Measurements from ENCODE around the gene SCRG1.

Gene SCRG1

DNA sequence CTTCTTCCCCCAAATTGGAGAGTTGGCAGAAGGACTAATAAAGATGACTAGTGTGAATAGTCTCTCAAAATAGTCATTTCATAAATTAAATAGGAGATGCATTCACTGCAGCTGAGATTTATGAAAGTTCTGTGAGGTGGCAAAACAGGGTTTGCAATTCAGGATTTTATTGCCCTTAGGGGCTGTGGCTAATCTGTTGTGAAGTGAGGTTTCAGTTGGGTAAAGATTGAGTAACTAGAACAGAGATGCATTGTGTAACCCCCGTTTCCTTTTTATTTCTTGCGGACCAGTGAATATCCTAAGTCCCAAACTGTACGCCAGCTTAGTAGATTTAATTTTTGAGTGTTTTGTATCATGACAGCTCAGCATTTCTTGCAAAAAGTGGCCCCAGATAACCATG, 16.2 kb upstream of the SCRG1 start:
- Histone ChIP-seq H3K27ac (ENCODE audit: extremely low read depth, low read depth, low read length) (no peak overlapping the region), H3K4me3 (ENCODE audit: low read depth, low read length) (no peak overlapping the region), H3K4me1 (ENCODE audit: control insufficient read depth, insufficient read depth, low read length) (no peaks in the 10 kb centered on the region), H3K36me3 (ENCODE audit: control insufficient read depth in 2 of 2, insufficient read depth in 1 of 2, low read length in 2 of 2) (no peaks in the 10 kb centered on the region), H3K9me3 (ENCODE audit: control insufficient read depth, insufficient read depth, low read depth, low read length) (no peaks in the 10 kb centered on the region)
- POLR2A ChIA-PET: no interaction called here
- TF ChIP-seq ZNF354C (tag by site-specific recombination; IDR thresholded peaks at IDR 0.05; ENCODE audit: borderline replicate concordance, low read depth): no peak
- CTCF ChIA-PET: interaction anchor here (0.7 to 3.6 kb wide), 2 partner anchors 402 to 515 kb away, joined by 3 to 24 read pairs; no protein-coding TSS in a partner anchor

DNA sequence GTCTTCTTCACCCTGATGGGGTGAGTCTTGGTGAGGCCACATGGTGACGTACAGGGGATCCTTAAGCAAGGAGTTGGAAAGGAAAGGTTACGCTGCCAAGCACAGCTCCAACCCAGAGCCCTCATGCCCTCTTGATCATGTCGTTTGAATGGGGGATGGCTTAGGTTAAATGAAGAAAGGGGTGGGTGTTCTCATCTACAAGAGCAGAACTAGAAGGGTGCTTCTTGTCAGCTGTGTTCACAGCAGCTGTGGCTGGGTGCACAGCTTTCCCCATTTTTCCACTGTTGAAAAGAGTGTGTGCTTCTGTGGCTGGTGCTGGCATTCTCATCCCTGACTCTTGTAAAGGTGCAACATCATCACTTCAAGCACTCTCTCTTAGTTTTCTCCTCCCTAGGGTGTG, 15.5 kb upstream of the SCRG1 start:
- Histone ChIP-seq H3K9me3 (ENCODE audit: control insufficient read depth, insufficient read depth, low read depth, low read length) (no peaks in the 10 kb centered on the region), H3K36me3 (ENCODE audit: control insufficient read depth in 2 of 2, insufficient read depth in 1 of 2, low read length in 2 of 2) (no peaks in the 10 kb centered on the region), H3K4me3 (ENCODE audit: low read depth, low read length) (no peak overlapping the region), H3K4me1 (ENCODE audit: control insufficient read depth, insufficient read depth, low read length) (no peaks in the 10 kb centered on the region), H3K27ac (ENCODE audit: extremely low read depth, low read depth, low read length) (no peak overlapping the region)
- TF ChIP-seq, protein P1, sequence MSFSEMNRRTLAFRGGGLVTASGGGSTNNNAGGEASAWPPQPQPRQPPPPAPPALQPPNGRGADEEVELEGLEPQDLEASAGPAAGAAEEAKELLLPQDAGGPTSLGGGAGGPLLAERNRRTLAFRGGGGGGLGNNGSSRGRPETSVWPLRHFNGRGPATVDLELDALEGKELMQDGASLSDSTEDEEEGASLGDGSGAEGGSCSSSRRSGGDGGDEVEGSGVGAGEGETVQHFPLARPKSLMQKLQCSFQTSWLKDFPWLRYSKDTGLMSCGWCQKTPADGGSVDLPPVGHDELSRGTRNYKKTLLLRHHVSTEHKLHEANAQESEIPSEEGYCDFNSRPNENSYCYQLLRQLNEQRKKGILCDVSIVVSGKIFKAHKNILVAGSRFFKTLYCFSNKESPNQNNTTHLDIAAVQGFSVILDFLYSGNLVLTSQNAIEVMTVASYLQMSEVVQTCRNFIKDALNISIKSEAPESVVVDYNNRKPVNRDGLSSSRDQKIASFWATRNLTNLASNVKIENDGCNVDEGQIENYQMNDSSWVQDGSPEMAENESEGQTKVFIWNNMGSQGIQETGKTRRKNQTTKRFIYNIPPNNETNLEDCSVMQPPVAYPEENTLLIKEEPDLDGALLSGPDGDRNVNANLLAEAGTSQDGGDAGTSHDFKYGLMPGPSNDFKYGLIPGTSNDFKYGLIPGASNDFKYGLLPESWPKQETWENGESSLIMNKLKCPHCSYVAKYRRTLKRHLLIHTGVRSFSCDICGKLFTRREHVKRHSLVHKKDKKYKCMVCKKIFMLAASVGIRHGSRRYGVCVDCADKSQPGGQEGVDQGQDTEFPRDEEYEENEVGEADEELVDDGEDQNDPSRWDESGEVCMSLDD (tag by site-specific recombination; IDR thresholded peaks at IDR 0.05): no peak
- TF ChIP-seq GLI4 (tag by site-specific recombination; IDR thresholded peaks at IDR 0.05) (no peak), ZNF426 (tag by site-specific recombination; IDR thresholded peaks at IDR 0.05) (no peak), ZFP3 (tag by site-specific recombination; IDR thresholded peaks at IDR 0.05; ENCODE audit: low read depth) (no peak), ZNF174 (tag by site-specific recombination; IDR thresholded peaks at IDR 0.05) (no peak), ZNF146 (tag by site-specific recombination; IDR thresholded peaks at IDR 0.05) (no peak), ZNF221 (tag by site-specific recombination; IDR thresholded peaks at IDR 0.05; ENCODE audit: borderline replicate concordance) (no peak), SP2 (tag by site-specific recombination; IDR thresholded peaks at IDR 0.05) (no peak), ZNF341 (tag by site-specific recombination; IDR thresholded peaks at IDR 0.05; ENCODE audit: low read depth) (no peak)
- TF ChIP-seq, protein P2, sequence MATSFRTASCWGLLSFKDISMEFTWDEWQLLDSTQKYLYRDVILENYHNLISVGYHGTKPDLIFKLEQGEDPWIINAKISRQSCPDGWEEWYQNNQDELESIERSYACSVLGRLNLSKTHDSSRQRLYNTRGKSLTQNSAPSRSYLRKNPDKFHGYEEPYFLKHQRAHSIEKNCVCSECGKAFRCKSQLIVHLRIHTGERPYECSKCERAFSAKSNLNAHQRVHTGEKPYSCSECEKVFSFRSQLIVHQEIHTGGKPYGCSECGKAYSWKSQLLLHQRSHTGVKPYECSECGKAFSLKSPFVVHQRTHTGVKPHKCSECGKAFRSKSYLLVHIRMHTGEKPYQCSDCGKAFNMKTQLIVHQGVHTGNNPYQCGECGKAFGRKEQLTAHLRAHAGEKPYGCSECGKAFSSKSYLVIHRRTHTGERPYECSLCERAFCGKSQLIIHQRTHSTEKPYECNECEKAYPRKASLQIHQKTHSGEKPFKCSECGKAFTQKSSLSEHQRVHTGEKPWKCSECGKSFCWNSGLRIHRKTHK (tag by site-specific recombination; IDR thresholded peaks at IDR 0.05): no peak
- POLR2A ChIA-PET: no interaction called here
- CTCF ChIA-PET: interaction anchor here (0.7 to 3.6 kb wide), 4 partner anchors 17 to 401 kb away, joined by 3 to 24 read pairs (median 6); no protein-coding TSS in a partner anchor

DNA sequence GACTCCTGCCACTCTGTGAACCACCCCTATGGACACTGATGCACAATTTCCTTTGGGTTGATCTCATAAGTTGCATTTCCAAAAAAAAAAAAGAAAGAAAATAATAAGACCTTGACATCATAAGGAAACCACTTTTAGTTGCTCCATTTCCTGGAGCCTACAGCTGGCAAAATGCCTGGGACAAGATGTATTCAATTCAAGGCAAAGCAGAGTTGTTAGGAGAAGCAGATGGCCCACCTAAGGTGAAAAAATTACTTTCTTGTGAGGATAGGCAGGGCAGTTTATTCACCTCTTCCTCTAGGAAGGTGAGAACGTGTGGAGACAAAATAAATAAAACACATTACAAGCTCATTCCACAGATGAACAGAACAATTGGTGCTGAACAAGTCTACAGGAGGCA, 14.1 kb upstream of the SCRG1 start:
- ChIA-PET CTCF (interaction anchor here (1.0 to 3.6 kb wide), 7 partner anchors 9 to 400 kb away, joined by 3 to 24 read pairs (median 3); no protein-coding TSS in a partner anchor), POLR2A (interaction anchor here (1.1 kb wide), 1 partner anchor 43 kb away, joined by 5 read pairs; the partner anchor contains the start of gene SAP30)
- Histone ChIP-seq H3K9me3 (ENCODE audit: control insufficient read depth, insufficient read depth, low read depth, low read length) (no peaks in the 10 kb centered on the region), H3K4me3 (ENCODE audit: low read depth, low read length) (no peak overlapping the region), H3K27ac (ENCODE audit: extremely low read depth, low read depth, low read length) (no peak overlapping the region), H3K36me3 (ENCODE audit: control insufficient read depth in 2 of 2, insufficient read depth in 1 of 2, low read length in 2 of 2) (no peaks in the 10 kb centered on the region), H3K4me1 (ENCODE audit: control insufficient read depth, insufficient read depth, low read length) (no peaks in the 10 kb centered on the region)
- TF ChIP-seq ZNF560 (tag by site-specific recombination; IDR thresholded peaks at IDR 0.05; ENCODE audit: borderline replicate concordance) (no peak), ZNF843 (tag by site-specific recombination; IDR thresholded peaks at IDR 0.05) (no peak), ZNF561 (tag by site-specific recombination; IDR thresholded peaks at IDR 0.05; ENCODE audit: borderline replicate concordance) (no peak)
- TF ChIP-seq, protein P3, sequence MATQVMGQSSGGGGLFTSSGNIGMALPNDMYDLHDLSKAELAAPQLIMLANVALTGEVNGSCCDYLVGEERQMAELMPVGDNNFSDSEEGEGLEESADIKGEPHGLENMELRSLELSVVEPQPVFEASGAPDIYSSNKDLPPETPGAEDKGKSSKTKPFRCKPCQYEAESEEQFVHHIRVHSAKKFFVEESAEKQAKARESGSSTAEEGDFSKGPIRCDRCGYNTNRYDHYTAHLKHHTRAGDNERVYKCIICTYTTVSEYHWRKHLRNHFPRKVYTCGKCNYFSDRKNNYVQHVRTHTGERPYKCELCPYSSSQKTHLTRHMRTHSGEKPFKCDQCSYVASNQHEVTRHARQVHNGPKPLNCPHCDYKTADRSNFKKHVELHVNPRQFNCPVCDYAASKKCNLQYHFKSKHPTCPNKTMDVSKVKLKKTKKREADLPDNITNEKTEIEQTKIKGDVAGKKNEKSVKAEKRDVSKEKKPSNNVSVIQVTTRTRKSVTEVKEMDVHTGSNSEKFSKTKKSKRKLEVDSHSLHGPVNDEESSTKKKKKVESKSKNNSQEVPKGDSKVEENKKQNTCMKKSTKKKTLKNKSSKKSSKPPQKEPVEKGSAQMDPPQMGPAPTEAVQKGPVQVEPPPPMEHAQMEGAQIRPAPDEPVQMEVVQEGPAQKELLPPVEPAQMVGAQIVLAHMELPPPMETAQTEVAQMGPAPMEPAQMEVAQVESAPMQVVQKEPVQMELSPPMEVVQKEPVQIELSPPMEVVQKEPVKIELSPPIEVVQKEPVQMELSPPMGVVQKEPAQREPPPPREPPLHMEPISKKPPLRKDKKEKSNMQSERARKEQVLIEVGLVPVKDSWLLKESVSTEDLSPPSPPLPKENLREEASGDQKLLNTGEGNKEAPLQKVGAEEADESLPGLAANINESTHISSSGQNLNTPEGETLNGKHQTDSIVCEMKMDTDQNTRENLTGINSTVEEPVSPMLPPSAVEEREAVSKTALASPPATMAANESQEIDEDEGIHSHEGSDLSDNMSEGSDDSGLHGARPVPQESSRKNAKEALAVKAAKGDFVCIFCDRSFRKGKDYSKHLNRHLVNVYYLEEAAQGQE (tag by site-specific recombination; IDR thresholded peaks at IDR 0.05): no peak

Measured in HEK293 (cell line).